ENCODE measurements around the gene SAMSN1. TPM values are rescaled to one million over a fixed set of nuclear protein-coding genes. Genes with fewer than 3 reads are reported as not detected.

Gene SAMSN1
- total RNA-seq, 6 experiments from 2014 or later = 1.2 to 7.4 (median 3.0) TPM

- DNase-seq (no peak), ATAC-seq (no peak)
- no peak for TF ChIP-seq POLR2A (IDR thresholded peaks at IDR 0.05)
- TF ChIP-seq CTCF (IDR thresholded peaks at IDR 0.05) = no peak
- Histone ChIP-seq H3K27me3 (no peaks in the 10 kb centered on the region), H3K4me1 (no peaks in the 10 kb centered on the region), H3K27ac (no peak overlapping the region), H3K4me3 (no peak overlapping the region), H3K9me3 (no peaks in the 10 kb centered on the region), H3K36me3 (no peaks in the 10 kb centered on the region)
- WGBS (ENCODE audit: insufficient coverage, low coverage, low lambda C conversion rate, missing lambda C conversion rate) = 51% methylated on average over 3 of the region's 3 CpGs
- intact Hi-C loops (cut with DNase I) = no loop called here
These were observed 14.3 kb downstream of the SAMSN1 start for GRCh38 chr21:14531757-14532316.

GRCh38 chr21:14530592-14530991, 15.5 kb downstream of the SAMSN1 start:
- Histone ChIP-seq H3K9me3 (no peaks in the 10 kb centered on the region), H3K4me1 (no peaks in the 10 kb centered on the region), H3K36me3 (no peaks in the 10 kb centered on the region), H3K27me3 (no peaks in the 10 kb centered on the region), H3K4me3 (no peak overlapping the region), H3K27ac (no peak overlapping the region)
- ATAC-seq = no peak
- TF ChIP-seq CTCF (IDR thresholded peaks at IDR 0.05) (no peak), POLR2A (IDR thresholded peaks at IDR 0.05) (no peak)
- intact Hi-C loops (cut with DNase I) = no loop called here
- DNase-seq = no peak
- WGBS (ENCODE audit: insufficient coverage, low coverage, low lambda C conversion rate, missing lambda C conversion rate) = 51% methylated on average over 2 of the region's 2 CpGs

GRCh38 chr21:14528815-14529214, 17.3 kb downstream of the SAMSN1 start:
- no peaks in the 10 kb centered on the region for H3K4me1 ChIP-seq
- WGBS (ENCODE audit: insufficient coverage, low coverage, low lambda C conversion rate, missing lambda C conversion rate) = 68% methylated on average over 4 of the region's 4 CpGs
- no peaks in the 10 kb centered on the region for H3K27me3 ChIP-seq
- no peak overlapping the region for H3K27ac ChIP-seq
- DNase-seq (no peak), ATAC-seq (peak; percentile 24 to 61 (median 43))
- no peaks in the 10 kb centered on the region for H3K36me3 ChIP-seq
- intact Hi-C loops (cut with DNase I) = no loop called here
- TF ChIP-seq CTCF (IDR thresholded peaks at IDR 0.05) = no peak
- H3K9me3 ChIP-seq = no peaks in the 10 kb centered on the region
- H3K4me3 ChIP-seq = no peak overlapping the region

GRCh38 chr21:14527696-14528652, 18.1 kb downstream of the SAMSN1 start:
- Histone ChIP-seq H3K36me3 (no peaks in the 10 kb centered on the region), H3K4me3 (no peak overlapping the region), H3K4me1 (no peaks in the 10 kb centered on the region), H3K9me3 (no peaks in the 10 kb centered on the region), H3K27ac (peak overlapping the region in 1 of 3 donors; percentile 13), H3K27me3 (no peaks in the 10 kb centered on the region)
- 45% methylated on average over 2 of the region's 2 CpGs for WGBS (ENCODE audit: insufficient coverage, low coverage, low lambda C conversion rate, missing lambda C conversion rate)
- TF ChIP-seq POLR2A (IDR thresholded peaks at IDR 0.05) (no peak), CTCF (IDR thresholded peaks at IDR 0.05) (no peak)
- DNase-seq (no peak), ATAC-seq (peak in 2 of 4 donors; percentile 33 to 43)
- intact Hi-C loops (cut with DNase I) = no loop called here

All from right lobe of liver (tissue), 6 donors.